SK-N-SH (cell line): ENCODE data around the gene CATSPERE.

Experiments
- CHD2 ChIP-seq: fragments of 150-350 bp; IDR thresholded peaks from 2 replicates; pipeline ENCODE4 v1.6.1; 2018; ENCODE audit warnings: low read length; ENCODE audit not compliant: partially characterized antibody
- GABPA ChIP-seq: IDR thresholded peaks from 2 replicates; pipeline ENCODE4 v1.4.0; 2012; ENCODE audit warnings: low read depth, mild to moderate bottlenecking
- JUND ChIP-seq: IDR thresholded peaks from 2 replicates; pipeline ENCODE4 v1.4.0; 2012
- TAF1 ChIP-seq: IDR thresholded peaks from 2 replicates; pipeline ENCODE4 v1.6.1; 2012; ENCODE audit warnings: low read depth, mild to moderate bottlenecking, low read length, moderate library complexity, borderline replicate concordance
- TEAD4 ChIP-seq: IDR thresholded peaks from 2 replicates; pipeline ENCODE4 v1.4.0; 2012; ENCODE audit warnings: mild to moderate bottlenecking, borderline replicate concordance; ENCODE audit not compliant: insufficient read depth
- TF ChIP-seq, protein P1 (sequence below): fragments of 200-600 bp; sonication (generic); IDR thresholded peaks from 2 replicates; pipeline ENCODE4 v1.6.1; 2017; ENCODE audit warnings: antibody characterized with exemption, mild to moderate bottlenecking, moderate library complexity
- TF ChIP-seq, protein P2 (sequence below): fragments of 150-350 bp; IDR thresholded peaks from 2 replicates; pipeline ENCODE4 v1.6.1; 2017; ENCODE audit warnings: antibody characterized with exemption, low read length, low read depth, borderline replicate concordance

GRCh38 chr1:244431166-244431565 is 29.9 kb upstream of the CATSPERE start:
- TF ChIP-seq GABPA (no peak), TAF1 (no peak), CHD2 (no peak), TEAD4 (no peak), JUND (no peak)
- TF ChIP-seq, protein P1, sequence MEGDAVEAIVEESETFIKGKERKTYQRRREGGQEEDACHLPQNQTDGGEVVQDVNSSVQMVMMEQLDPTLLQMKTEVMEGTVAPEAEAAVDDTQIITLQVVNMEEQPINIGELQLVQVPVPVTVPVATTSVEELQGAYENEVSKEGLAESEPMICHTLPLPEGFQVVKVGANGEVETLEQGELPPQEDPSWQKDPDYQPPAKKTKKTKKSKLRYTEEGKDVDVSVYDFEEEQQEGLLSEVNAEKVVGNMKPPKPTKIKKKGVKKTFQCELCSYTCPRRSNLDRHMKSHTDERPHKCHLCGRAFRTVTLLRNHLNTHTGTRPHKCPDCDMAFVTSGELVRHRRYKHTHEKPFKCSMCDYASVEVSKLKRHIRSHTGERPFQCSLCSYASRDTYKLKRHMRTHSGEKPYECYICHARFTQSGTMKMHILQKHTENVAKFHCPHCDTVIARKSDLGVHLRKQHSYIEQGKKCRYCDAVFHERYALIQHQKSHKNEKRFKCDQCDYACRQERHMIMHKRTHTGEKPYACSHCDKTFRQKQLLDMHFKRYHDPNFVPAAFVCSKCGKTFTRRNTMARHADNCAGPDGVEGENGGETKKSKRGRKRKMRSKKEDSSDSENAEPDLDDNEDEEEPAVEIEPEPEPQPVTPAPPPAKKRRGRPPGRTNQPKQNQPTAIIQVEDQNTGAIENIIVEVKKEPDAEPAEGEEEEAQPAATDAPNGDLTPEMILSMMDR = no peak
- TF ChIP-seq, protein P2, sequence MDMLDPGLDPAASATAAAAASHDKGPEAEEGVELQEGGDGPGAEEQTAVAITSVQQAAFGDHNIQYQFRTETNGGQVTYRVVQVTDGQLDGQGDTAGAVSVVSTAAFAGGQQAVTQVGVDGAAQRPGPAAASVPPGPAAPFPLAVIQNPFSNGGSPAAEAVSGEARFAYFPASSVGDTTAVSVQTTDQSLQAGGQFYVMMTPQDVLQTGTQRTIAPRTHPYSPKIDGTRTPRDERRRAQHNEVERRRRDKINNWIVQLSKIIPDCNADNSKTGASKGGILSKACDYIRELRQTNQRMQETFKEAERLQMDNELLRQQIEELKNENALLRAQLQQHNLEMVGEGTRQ = no peak
